Heart left ventricle (tissue), 16 donors: ENCODE results near the gene DNAJC24. TPM values are rescaled to one million over a fixed set of nuclear protein-coding genes. Genes with fewer than 3 reads are reported as not detected.

Experiments used
- ATAC-seq, 4 donors: fragments of 200-7000 bp; cut with Tn5 transposase; one replicate each; pipeline ENCODE4 v1.9.1; 2020 to 2022; ENCODE audit warnings: moderate library complexity in 4 of 4, mild to moderate bottlenecking in 3 of 4, moderate number of reproducible peaks in 1 of 4
- DNase-seq, 5 donors: peaks; one replicate each; pipeline ENCODE4 v3.0.0-alpha.2; 2020
- H3K27ac ChIP-seq, 12 donors: fragments of 200-600 bp; sonication (generic) in 4 of 12; one replicate each; pipeline versions ENCODE4 v1.5.0 to v1.8.0; 2016 to 2022; ENCODE audit warnings: mild to moderate bottlenecking in 2 of 12
- H3K27me3 ChIP-seq, 9 donors: fragments of 200-600 bp; sonication (generic) in 2 of 9; one replicate each; pipeline versions ENCODE4 v1.5.1 to v1.8.0; 2016 to 2022; ENCODE audit warnings: mild to moderate bottlenecking in 3 of 9
- H3K36me3 ChIP-seq, 9 donors: fragments of 200-600 bp; sonication (generic) in 2 of 9; one replicate each; pipeline versions ENCODE4 v1.5.0 to v1.8.0; 2018 to 2022; ENCODE audit warnings: mild to moderate bottlenecking in 2 of 9
- H3K4me1 ChIP-seq, 12 donors: fragments of 200-600 bp; sonication (generic) in 4 of 12; one replicate each; pipeline versions ENCODE4 v1.5.0 to v1.8.0; 2016 to 2022; ENCODE audit warnings: mild to moderate bottlenecking in 3 of 12
- H3K4me3 ChIP-seq, 12 donors: fragments of 200-600 bp; sonication (generic) in 4 of 12; one replicate each; pipeline versions ENCODE4 v1.5.0 to v1.8.0; 2017 to 2022; ENCODE audit warnings: mild to moderate bottlenecking in 9 of 12, moderate library complexity in 4 of 12
- H3K9me3 ChIP-seq, 12 donors: fragments of 200-600 bp; sonication (generic) in 4 of 12; one replicate each; pipeline versions ENCODE4 v1.5.0 to v1.8.0; 2016 to 2022; ENCODE audit warnings: mild to moderate bottlenecking in 1 of 12
- POLR2A ChIP-seq, 2 donors: fragments of 450-650 bp; IDR thresholded peaks; one replicate each; pipeline ENCODE4 v1.6.1; 2017; ENCODE audit warnings: antibody characterized with exemption in 2 of 2, mild to moderate bottlenecking in 2 of 2, moderate library complexity in 2 of 2
- WGBS, 4 donors: extraction: QIAGEN DNeasy Blood & Tissue Kit in 2 of 4; methylation state at CpG; one replicate each; pipeline versions ENCODE4 v1.1.5 to v1.1.7; 2013 to 2018; 5-methylcytosine and 5-hydroxymethylcytosine counted together
- intact Hi-C, 10 donors: fragments of 100-400 bp; cut with DNase I; formaldehyde crosslinking; loops; one replicate each; pipeline versions ENCODE4 v1.11.1 to v1.14.2; 2022
- polyA plus RNA-seq, 2 donors: library from polyadenylated mRNA; stranded (reverse); fragments of 200-250 nt; gene quantifications; one replicate each; pipeline ENCODE4 v1.2.3, GENCODE V29; 2013
- total RNA-seq, 9 donors: library from RNA; depleted of rRNA in 2 of 9; stranded (reverse); fragments of >200 nt in 2 of 9; fragmentation: NEBNext Ultra II Directional in 3 of 9; extraction: Animal tissue kit (Norgen Biotek cat#: 25700) in 3 of 9; gene quantifications; one replicate each; pipeline versions ENCODE4 v1.1.0 to v1.2.4, GENCODE V29; 2016 to 2023
- TF ChIP-seq, protein P1 (sequence below), 12 donors: fragments of 200-600 bp; sonication (generic) in 4 of 12; IDR thresholded peaks; one replicate each; pipeline versions ENCODE4 v1.5.0 to v1.8.0; 2018 to 2022; ENCODE audit warnings: antibody characterized with exemption in 12 of 12, mild to moderate bottlenecking in 5 of 12
- donor health status: ischemic (EF 13 %, LVEDD 7.1; RV severe dilation, severe dysfunction).
- donor health status: healthy with polysubstance abuse.
- donor health status: DM: no; HTN: yes; CAD: no.
- donor health status: DM: no; HTN: no; CAD: no.
- donor health status: ischemic (EF 25% LVEDD 6.9; RV normal size, moderate dysfunction).
- donor health status: ischemic (EF 25% LVEDD 5.7; RV mildly dilated, moderate dysfunction).
- donor health status: healthy.
- donor health status: DM: yes; HTN: yes; CAD: no.
- donor health status: ischemic (EF 35%, LVEDD 5.7; RV mildly dilated, moderate dysfunction).
- donor health status: nonischemic (EF 11% LVEDD 7.7; RV severe dilation, severe dysfunction).
- donor health status: DM: yes; HTN: yes; CAD: no.
- donor health status: PGD.
- donor health status: ischemic (EF 29% LVEDD 5.4; RV normal size, mild dysfunction).
- donor health status: nonischemic (EF 23%, LVEDD 6.1; RV moderate dilation, normal function).

The DNAJC24 gene
- total and polyA plus RNA-seq, 11 donors, result 4.5 to 18.0 (median 14.8) TPM

GRCh38 chr11:31412946-31413345, 43.3 kb downstream of the DNAJC24 start:
- Histone ChIP-seq H3K27me3 (no peaks in the 10 kb centered on the region), H3K36me3 (peaks cover 0 to 7% (median 0%) of the 10 kb centered on the region in 9 donors), H3K4me3 (no peak overlapping the region), H3K9me3 (peaks cover 0 to 9% (median 2%) of the 10 kb centered on the region in 12 donors), H3K27ac (no peak overlapping the region), H3K4me1 (peaks cover 0 to 6% (median 0%) of the 10 kb centered on the region in 12 donors)
- ATAC-seq (no peak), DNase-seq (no peak)
- WGBS, 4 donors, result 96 to 99% (median 98%) methylated on average over 2 of the region's 2 CpGs
- intact Hi-C loops, result no loop called here
- TF ChIP-seq, protein P1, sequence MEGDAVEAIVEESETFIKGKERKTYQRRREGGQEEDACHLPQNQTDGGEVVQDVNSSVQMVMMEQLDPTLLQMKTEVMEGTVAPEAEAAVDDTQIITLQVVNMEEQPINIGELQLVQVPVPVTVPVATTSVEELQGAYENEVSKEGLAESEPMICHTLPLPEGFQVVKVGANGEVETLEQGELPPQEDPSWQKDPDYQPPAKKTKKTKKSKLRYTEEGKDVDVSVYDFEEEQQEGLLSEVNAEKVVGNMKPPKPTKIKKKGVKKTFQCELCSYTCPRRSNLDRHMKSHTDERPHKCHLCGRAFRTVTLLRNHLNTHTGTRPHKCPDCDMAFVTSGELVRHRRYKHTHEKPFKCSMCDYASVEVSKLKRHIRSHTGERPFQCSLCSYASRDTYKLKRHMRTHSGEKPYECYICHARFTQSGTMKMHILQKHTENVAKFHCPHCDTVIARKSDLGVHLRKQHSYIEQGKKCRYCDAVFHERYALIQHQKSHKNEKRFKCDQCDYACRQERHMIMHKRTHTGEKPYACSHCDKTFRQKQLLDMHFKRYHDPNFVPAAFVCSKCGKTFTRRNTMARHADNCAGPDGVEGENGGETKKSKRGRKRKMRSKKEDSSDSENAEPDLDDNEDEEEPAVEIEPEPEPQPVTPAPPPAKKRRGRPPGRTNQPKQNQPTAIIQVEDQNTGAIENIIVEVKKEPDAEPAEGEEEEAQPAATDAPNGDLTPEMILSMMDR (IDR thresholded peaks at IDR 0.05), result no peak
- no peak for TF ChIP-seq POLR2A (IDR thresholded peaks at IDR 0.05)

DNA sequence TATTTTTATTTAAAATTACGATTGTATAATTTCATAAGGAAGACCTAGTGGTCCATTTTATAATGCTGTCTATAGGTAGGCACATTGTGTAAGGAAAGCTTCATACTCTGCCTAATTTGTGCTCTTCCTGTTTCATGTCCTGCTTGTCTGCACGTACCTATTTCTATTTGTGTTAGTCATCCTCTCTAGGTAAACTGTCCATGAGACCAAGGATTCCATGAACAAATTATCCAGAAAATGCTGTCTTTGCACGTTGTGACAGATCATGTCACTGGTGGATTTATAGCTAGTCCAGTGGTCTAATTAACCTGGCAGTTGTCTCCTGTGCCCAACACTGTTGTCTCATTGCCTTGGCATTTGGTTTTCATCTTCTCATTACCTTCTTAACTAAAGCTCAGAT, 44.7 kb downstream of the DNAJC24 start:
- Histone ChIP-seq H3K9me3 (peaks cover 0 to 9% (median 2%) of the 10 kb centered on the region in 12 donors), H3K4me1 (peaks cover 0 to 6% (median 0%) of the 10 kb centered on the region in 12 donors), H3K27me3 (no peaks in the 10 kb centered on the region), H3K36me3 (peaks cover 0 to 7% (median 0%) of the 10 kb centered on the region in 9 donors), H3K4me3 (no peak overlapping the region), H3K27ac (no peak overlapping the region)
- DNase-seq, result no peak
- TF ChIP-seq, protein P1 (IDR thresholded peaks at IDR 0.05), result no peak
- TF ChIP-seq POLR2A (IDR thresholded peaks at IDR 0.05), result no peak
- ATAC-seq, result no peak
- intact Hi-C loops, result no loop called here
- WGBS, 4 donors, result 80 to 91% (median 87%) methylated on average over 3 of the region's 3 CpGs

DNA sequence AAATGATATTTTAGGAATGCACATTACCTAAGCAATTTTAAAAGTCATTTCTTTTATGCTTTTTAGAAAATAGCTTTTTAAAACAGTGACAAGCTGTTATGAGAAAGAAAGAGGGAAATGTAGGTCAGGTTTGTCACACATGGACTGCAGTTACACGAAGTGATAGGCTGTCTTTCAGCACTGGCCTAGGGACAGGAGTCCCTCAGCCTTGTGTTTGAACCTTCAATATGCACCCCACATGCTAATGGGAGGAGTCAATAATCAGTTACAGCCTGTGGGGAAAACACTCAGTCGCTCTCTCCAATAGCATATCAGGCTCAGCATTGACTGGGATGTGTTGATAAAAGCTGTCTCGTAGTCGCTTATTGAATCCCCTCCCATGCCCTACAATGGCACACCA, 45.8 kb downstream of the DNAJC24 start:
- H3K9me3 ChIP-seq, result peaks cover 0 to 9% (median 2%) of the 10 kb centered on the region in 12 donors
- ATAC-seq (no peak), DNase-seq (no peak)
- 84 to 93% (median 87%) methylated on average over 4 of the region's 4 CpGs for WGBS, 4 donors
- H3K27ac ChIP-seq, result no peak overlapping the region
- intact Hi-C loops, result no loop called here
- peaks cover 0 to 7% (median 0%) of the 10 kb centered on the region in 9 donors for H3K36me3 ChIP-seq
- TF ChIP-seq POLR2A (IDR thresholded peaks at IDR 0.05), result no peak
- TF ChIP-seq, protein P1 (IDR thresholded peaks at IDR 0.05), result no peak
- H3K4me1 ChIP-seq, result peaks cover 0 to 6% (median 0%) of the 10 kb centered on the region in 12 donors
- H3K4me3 ChIP-seq, result no peak overlapping the region
- H3K27me3 ChIP-seq, result no peaks in the 10 kb centered on the region

GRCh38 chr11:31417357-31417756, 47.7 kb downstream of the DNAJC24 start:
- peaks cover 0 to 7% (median 0%) of the 10 kb centered on the region in 9 donors for H3K36me3 ChIP-seq

More at GRCh38 chr11:31417357-31417756, 47.7 kb downstream of the DNAJC24 start:
- H3K4me1 ChIP-seq, result peaks cover 0 to 6% (median 0%) of the 10 kb centered on the region in 12 donors
- intact Hi-C loops, result no loop called here
- 90 to 95% (median 94%) methylated on average over 1 of the region's 1 CpG for WGBS, 4 donors
- TF ChIP-seq POLR2A (IDR thresholded peaks at IDR 0.05), result no peak
- TF ChIP-seq, protein P1 (IDR thresholded peaks at IDR 0.05), result no peak
- H3K27ac ChIP-seq, result no peak overlapping the region
- no peaks in the 10 kb centered on the region for H3K27me3 ChIP-seq
- H3K4me3 ChIP-seq, result no peak overlapping the region
- ATAC-seq (no peak), DNase-seq (no peak)
- no peaks in the 10 kb centered on the region for H3K9me3 ChIP-seq
